Measurements from ENCODE around the gene TRMT10A.

GRCh38 chr4:99594818-99595217 lies 31.0 kb upstream of the TRMT10A start:
- TF ChIP-seq, protein P1, sequence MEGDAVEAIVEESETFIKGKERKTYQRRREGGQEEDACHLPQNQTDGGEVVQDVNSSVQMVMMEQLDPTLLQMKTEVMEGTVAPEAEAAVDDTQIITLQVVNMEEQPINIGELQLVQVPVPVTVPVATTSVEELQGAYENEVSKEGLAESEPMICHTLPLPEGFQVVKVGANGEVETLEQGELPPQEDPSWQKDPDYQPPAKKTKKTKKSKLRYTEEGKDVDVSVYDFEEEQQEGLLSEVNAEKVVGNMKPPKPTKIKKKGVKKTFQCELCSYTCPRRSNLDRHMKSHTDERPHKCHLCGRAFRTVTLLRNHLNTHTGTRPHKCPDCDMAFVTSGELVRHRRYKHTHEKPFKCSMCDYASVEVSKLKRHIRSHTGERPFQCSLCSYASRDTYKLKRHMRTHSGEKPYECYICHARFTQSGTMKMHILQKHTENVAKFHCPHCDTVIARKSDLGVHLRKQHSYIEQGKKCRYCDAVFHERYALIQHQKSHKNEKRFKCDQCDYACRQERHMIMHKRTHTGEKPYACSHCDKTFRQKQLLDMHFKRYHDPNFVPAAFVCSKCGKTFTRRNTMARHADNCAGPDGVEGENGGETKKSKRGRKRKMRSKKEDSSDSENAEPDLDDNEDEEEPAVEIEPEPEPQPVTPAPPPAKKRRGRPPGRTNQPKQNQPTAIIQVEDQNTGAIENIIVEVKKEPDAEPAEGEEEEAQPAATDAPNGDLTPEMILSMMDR (IDR thresholded peaks at IDR 0.05), result no peak
- no peak for TF ChIP-seq POLR2A (IDR thresholded peaks at IDR 0.05)

Measured in esophagus squamous epithelium (tissue), 4 donors.